Smooth muscle cell of the brain vasculature (primary cell): Measurements from ENCODE around the gene IKZF4.
"Not testable (repeated sequence)": the region's sequence is repeated elsewhere in the genome, so short reads cannot be mapped to it uniquely, and the experiment has no call there.

Experiments
- DNase-seq: peaks from one replicate; pipeline ENCODE4 v3.0.0-alpha.2; 2012; ENCODE audit warnings: low read depth, low spot score

IKZF4 gene

DNA sequence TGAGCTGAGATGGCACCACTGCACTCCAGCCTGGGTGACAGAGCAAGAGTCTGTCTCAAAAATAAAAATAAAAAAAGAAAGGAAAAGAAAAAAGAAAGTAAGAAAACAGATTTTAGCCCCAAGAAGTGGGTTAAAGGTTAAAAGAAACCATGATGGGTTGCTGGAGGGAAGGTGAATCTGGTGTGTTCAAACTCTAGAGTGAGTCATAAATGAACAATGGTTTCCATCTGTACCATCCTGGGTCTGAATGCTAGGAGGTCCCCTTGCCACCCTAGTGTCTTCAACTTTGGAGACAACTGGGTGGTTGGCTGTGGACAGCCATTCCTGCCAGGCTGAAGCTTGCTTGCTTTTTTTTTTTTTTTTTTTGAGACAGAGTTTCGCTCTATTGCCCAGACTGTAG is 19.3 kb downstream of the IKZF4 start:
- DNase-seq = no peak

DNA sequence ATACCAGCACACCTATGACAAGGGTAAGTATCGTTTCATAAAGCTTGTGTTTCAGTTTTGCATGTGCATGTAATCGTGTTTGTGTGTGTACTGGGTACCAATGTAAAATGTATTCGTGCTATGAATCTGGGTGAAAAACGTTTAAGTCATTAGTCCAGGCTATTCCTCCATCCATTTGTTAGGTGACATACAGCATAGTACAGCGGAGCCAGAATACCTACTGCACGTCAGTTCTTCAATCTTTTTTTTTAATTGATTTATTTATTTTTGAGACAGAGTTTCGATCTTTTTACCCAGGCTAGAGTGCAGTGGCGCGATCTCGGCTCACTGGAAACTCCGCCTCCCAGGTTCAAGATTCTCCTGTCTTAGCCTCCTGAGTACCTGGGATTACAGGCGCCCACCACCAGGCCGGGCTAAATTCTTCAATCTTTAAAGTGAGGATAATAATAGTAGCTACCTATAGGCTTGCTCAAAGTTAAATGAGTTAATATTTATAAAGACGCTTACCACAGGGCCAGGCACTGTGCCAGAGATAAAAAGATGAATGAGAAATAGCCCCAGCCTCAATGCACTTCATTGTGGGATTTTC is 20.2 kb downstream of the IKZF4 start:
- no peak for DNase-seq

DNA sequence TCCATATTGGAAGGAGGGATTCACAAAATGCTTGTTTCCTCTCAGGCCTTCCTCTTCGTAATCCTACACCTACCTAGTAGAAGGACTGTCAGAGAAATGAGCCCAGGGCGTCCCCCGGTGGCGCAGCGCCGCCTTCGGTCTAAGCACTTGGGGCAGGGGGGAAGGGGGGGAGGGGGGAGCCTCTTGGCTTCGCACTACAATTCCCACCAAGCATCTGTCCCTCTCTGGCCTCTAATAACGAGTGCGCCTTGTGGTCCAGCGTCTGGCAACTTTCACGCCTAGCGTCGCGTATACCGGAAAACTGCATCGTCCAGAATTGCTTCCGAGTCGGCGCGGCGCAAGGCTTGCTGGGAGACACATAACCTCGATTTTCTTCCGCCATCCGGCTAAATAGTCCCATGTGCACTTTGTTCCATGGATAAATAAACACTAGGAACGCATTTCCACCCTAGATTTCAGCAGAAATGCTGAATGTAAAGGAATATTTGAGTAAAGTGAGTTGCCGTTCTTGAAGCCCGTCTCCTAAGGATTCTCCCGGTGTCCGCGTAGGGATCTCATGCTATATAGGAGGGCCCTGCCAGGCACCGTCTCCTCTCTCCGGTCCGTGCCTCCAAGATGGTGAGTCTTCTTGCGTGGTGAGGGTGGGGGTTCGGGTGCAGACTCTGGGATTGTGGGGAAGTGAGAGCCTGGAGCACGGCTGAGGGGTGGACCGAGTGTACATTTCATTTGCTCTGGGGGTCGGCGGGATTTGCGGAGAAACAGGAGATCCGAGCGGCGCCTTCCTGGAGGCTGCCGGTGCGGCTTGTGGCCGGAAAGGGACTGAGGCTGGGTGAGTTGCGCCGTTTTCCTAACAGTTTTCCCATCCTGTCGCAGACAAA is 20.9 kb downstream of the IKZF4 start, which contains the start of gene RPS26:
TSS of gene RPS26 (plus strand) at position 367 of the 878 bp plus-strand sequence. CDS start at position 616, 249 bp downstream.
- peak; percentile 99 for DNase-seq

DNA sequence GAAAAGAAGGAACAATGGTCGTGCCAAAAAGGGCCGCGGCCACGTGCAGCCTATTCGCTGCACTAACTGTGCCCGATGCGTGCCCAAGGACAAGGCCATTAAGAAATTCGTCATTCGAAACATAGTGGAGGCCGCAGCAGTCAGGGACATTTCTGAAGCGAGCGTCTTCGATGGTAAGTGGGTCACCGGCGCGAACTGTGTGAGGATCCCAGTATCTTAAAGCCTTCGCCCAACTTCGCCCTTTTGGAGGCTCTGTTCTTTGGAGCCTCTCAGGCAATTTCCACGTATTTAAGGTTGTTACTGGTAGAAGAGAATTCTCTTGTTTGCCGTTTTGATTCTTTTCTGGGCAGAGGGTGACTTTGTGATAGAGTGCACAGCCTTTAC is 21.6 kb downstream of the IKZF4 start:
- not testable (repeated sequence) for DNase-seq

DNA sequence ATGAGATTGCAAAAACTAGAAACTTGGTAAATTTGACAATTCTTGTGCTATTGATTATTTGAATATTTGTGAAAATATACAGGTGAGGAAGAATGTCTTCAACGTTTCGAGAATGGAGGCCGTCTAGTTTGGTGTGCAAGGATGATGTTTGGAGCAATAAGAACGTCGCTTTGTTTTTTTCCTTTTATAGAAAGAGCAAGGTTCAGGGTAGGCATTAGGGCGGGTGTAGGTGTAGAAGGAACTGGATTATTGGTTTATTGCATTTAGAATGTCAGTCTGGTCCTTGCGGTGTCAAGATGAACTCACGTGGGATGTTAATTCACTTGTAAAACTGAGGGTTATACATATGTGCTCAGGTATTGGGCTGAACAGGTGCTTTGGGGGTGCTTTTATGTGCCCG is 22.0 kb downstream of the IKZF4 start:
- DNase-seq = no peak

DNA sequence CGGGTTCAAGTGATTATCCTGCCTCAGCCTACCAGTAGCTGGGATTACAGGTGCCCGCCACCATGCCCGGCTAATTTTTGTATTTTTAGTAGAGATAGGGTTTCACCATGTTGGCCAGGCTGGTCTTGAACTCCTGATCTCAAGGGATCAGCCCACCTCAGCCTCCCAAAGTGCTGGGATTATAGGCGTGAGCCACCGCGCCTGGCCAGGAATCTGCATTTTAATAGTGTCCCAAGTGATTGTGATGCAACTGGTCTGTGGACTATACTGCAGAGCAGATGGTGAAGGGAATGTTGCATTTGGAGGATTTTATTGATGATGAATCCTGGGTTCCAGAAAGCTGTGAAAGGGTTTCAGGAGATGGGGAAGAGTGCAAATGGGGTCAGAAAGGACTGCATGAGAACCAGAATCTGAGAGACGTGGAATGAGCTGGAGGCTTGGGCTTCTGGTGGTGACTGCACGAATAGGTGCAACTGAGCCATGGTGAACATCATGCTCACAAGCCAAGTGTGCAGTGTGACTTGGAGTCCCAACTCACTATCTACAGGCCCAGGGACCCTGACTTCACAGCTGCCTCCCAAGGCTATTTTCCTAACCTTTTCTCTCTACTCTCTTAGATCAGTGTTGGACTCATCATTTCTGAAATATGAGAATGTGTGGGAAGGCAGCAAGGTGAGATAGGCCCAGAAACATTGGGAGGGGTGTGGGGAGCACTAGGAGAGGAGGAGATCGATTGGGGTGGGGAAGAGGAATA is 25.4 kb downstream of the IKZF4 start:
- DNase-seq = no peak

DNA sequence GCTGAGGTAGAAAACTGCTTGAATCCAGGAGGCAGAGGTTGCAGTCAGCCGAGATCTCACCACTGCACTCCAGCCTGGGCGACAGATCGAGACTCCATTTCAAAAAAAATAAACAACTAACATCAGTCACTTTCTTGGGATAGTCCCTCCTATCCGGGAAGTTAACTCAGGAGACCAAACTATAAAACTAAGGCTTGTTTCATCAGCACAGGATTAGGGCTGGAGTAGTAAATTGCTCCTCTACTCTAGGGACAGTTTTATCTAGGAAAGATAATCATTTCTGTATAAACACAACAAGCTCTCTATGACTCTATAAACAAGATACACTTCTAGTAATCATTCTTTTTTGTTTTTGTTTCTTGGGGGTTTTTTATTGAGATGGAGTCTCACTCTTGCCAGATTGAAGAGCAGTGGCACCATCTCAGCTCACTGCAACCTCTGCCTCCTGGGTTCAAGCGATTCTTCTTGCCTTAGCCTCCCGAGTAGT is 32.6 kb downstream of the IKZF4 start:
- DNase-seq = no peak

DNA sequence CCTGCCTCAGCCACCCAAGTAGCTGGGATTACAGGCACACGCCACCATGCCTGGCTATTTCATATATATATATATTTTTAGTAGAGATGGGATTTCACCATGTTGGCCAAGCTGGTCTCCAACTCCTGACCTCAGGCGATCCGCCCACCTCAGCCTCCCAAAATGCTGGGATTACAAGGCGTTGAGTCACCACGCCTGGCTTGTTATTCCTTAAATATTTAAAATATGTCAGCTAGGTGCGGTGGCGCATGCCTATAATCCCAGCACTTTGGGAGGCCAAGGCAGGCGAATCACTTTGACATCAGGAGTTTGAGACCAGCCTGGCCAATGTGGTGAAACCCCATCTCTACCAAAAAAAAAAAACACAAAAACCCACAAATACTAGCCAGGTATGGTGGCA is 39.1 kb downstream of the IKZF4 start:
- not testable (repeated sequence) for DNase-seq

DNA sequence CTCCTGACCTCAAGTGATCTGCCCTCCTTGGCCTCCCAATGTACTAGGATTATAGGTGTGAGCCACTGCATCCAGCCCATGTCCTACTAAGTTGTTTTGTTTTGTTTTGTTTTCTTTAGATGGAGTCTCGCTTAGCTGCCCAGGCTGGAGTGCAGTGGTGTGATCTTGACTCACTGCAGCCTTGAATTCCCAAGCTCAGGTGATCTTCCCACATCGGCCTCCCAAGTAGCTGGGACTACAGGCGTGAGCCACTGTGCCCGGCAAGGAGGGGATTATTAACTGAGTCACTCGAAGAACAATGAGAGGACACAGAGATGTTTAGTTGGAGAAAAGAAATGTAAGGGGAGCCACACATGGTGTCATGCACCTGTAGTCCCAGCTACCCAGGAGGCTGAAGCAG is 41.1 kb downstream of the IKZF4 start:
- DNase-seq = no peak

DNA sequence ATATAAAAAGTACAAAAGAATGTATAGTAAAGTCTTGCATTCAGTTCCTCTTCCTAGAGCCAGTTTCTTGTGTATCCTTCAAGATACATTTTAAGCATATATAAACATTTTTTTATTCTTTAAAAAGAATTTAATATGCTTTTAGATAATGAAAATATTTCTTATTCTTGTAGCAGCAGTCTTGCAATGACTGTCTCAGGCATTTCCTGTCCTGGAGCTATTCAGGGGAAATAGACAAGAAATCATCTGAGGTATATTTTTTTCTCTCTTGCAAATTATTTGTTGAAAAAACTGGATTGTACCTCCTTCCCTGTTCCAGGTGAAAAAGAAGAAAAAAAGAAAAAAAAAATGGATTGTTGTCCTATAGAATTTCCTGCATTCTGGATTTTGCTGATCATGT is 42.2 kb downstream of the IKZF4 start:
- DNase-seq = no peak

DNA sequence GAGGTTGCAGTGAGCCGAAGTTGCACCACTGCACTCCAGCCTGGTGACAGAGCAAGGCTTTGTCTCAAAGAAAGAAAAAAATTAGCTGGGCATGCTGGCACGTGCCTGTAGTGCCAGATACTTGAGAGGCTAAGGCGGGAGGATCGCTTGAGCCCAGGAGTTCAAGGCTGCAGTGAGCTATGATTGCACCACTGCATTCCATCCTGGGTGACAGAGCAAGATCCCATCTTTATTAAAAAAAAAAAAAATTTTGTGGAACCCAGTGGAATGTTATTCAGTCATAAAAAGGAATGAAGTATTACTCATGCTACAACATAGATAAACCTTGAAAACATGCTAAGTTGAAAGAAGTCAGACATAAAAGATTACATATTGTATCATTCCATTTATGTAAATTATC is 50.8 kb downstream of the IKZF4 start:
- no peak for DNase-seq

DNA sequence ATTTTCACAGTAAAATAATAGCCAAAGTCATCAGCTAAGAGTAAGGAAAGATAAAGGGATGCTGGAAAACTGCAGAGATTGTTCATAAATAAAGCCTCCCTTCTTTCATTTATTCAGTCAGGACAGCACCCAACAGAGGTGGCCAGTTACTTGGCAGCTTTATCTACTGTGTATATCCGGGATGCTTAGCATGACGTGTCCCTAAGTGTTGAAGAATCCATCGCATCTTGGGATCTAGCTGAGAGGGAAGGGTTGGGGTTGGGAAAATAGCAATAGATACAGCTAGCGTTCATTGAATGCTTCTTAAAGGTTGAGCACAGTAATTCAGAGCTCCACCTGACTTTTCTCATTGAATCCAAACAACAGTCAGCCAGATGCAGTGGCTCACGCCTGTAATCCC is 53.6 kb downstream of the IKZF4 start:
- no peak for DNase-seq

DNA sequence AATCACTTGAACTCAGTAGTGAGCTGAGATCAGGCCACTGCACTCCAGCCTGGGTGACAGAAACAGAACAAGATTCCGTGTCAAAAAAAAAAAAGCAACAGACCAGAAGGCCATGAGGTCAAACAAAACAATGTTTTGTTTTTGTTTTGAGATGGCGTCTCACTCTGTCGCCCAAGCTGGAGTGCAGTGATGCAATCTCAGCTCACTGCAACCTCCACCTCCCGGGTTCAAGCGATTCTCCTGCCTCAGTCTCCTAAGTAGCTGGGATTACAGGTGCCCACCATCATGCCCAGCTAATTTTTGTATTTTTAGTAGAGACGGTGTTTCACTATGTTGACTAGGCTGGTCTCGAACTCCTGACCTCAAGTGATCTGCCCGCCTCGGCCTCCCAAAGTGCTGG is 57.1 kb downstream of the IKZF4 start:
- not testable (repeated sequence) for DNase-seq

DNA sequence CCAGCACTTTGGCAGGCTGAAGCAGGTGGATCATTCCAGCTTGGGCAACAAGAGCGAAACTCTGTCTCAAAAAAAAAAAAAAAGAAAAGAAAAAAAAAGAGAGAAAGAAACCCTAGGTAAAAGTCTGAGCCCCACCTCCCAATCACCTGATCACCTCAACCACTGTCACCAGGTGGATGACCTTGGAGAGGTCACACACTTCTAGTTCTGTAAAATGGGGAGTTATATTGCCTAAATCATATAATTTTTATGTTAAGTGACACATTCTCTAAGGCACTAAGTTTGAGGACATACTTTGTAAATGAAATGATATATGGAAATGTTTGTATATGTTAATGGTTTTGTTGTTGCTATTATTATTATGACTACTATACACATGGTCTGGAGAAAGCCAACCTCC is 57.6 kb downstream of the IKZF4 start:
- DNase-seq = no peak

DNA sequence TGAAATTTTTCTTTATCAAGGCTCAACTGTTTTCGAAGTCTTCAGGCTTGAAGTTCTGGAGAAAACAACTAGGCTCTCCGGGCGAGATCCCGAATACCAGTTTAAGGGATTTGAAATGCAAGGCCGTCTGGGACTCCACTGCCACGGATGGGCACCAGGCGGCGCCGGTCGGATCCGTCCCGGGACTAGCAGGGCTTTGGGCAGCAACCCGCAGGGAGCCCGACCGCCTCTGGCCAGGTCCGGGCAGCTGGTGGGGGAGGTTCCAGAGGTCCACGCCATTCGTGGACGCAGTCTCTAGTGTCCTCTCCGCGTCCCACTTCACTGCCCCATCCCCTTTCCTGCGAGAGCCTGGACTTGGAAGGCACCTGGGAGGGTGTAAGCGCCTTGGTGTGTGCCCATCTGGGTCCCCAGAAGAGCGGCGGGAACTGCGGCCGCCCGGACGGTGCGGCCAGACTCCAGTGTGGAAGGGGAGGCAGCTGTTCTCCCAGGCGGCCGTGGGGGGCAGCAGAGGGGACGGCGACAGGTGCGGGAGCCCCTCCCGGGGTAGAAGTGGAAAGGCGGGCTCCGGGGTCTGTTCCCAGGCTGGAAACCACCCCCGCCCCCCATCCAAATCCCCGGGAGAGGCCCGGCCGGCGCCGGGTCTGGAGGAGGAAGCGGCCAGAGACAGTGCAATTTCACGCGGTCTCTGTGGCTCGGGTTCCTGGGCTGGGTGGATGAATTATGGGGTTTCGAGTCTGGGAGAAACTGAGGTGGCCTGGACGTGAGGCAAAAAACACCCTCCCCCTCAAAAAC is 58.3 kb downstream of the IKZF4 start:
- DNase-seq = no peak

DNA sequence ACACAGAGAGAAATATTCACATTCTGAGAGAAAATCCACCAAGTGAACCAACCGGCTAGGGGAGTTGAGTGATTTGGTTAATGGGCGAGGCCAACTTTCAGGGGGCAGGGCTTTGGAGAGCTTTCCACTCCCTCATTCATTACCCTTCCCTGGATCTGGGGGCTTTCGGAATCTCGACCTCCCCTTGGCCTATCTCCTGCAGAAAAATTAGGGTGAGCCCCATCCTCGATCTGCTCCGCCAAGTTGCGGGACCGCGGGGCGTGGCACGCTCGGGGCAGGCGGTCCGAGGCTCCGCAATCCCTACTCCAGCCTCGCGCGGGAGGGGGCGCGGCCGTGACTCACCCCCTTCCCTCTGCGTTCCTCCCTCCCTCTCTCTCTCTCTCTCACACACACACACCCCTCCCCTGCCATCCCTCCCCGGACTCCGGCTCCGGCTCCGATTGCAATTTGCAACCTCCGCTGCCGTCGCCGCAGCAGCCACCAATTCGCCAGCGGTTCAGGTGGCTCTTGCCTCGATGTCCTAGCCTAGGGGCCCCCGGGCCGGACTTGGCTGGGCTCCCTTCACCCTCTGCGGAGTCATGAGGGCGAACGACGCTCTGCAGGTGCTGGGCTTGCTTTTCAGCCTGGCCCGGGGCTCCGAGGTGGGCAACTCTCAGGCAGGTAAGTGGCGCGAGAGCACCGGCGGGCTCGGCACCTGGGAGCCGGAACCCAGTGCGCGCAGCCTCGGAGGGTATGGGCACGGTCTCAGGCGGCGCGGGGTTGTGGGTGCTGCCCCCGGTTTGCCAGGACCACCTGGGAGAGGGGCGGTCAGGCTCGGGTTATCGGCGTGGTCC is 59.1 kb downstream of the IKZF4 start, which contains the start of gene ERBB3:
TSS of gene ERBB3 (plus strand) at position 443 of the 833 bp plus-strand sequence. CDS start at position 579, 136 bp downstream.
- DNase-seq = no peak

DNA sequence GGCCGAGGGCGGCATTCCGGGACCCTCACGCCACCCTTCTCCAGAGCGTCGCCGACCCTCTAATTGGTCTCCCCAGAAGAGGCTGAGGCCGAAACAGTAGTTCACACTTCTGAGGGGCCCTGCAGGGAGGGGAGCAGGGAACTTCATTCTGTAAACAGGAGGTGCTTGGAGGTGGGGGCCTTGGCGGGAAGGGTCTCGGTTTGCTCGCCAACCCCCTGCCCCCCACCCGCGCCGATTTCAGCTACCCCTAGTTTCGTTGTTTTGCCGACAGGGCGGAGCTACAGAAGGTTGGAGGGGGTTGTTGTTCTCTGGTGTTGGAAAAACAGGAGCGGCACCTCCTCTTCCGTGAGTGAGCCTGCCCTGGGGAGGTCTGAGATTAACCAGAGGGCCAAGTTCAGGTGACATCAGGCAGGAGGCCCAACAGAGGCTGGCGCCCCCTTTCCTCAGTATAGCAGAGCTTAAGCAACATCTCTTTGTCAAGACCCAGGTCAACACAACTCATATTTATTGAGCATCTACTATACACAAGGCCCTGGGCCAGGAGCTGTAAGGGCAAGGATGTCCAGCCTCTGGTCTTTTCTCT is 59.8 kb downstream of the IKZF4 start:
- no peak for DNase-seq

DNA sequence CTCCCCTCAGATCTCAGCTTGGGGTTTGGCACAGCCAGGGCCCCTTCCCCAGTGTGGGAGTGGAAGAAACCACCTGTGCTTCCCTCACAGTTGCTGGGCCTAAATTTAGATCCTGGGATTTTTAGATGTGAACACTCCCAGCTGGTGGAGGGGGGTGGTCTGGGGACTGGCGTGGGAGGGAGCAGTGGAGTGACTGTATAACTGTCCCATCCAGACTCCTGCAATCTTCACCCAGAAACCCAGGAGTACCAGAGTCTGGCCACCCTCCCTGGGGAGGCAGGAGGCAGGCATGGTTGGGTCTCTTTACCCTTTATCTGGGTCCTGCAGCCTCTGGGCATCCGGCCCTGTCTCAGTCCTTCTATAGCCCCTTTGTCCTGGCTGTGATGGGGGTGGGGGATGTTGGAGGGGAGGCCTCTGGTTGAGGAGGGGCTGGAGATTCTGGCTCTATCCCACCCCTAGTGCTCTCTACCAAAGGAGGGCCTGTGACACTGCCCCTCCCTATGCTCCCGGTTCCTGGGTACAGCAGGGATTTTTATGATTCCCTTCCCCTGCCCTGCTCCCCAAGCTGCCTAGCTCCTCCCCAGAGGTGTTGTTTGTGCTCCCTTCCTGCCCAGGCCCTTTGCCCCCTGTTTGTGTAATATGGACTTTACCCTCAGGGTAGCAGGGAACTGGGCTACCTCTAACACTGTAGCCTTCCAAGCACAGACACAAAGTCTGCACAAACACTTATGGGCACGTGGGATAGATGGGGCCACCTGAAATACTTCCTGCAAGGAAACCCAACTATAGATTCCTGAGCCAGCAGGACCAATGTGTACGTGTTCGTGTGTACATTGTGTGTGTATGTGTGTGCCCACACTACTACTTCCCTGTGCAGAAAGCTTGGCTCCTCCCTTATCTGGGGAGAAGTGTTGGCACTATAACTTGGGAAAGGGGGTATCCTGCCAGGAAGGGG is 60.8 kb downstream of the IKZF4 start:
- no peak for DNase-seq

DNA sequence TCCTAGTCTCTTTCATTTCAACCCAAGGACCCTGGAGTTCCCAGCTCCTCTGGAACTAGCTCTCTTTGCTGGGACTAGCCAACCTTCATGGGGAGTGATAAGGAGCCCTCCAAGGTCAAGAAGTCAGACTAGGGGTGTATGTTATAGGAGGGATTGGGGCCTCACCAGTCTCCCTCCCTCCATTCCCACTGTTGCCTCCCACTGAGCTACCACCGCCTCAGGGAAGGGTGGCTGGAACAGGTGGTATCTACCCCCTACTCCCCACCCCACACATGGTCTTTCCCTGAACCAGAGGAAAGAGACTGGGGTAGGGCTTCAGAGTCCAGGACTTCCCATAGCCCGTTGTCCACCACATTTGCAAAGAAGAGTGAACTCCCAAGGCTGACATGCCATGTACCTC is 61.5 kb downstream of the IKZF4 start:
- no peak for DNase-seq
